NCI-H446 (cell line): ENCODE measurements around the gene PDCD5.
"Not testable (repeated sequence)": the region's sequence is repeated elsewhere in the genome, so short reads cannot be mapped to it uniquely, and the experiment has no call there.

ENCODE experiments used
- DNase-seq, 2 experiments: peaks; one replicate each; lab custom pipeline; 2025; lab: John Stamatoyannopoulos, UW

The PDCD5 gene

DNA sequence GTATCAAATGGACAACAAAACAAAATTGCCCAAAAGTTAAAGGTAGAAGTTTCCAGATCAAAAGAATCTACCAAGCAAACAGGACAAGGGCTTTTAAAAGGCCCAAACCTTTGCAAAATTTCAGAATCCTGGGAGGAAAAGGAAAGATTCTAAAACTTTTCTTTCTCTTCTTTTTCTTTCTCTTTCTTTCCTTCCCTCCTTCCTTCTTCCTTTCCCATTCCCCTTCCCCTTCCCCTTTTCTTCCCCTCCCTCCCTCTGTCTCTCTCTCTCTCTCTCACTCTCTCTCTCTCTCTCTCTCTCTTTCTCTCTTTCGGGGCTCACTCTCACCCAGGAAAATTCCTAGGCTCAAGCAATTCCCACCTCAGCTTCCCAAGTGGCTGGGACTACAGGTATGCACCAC is 4.2 kb upstream of the PDCD5 start:
- DNase-seq = no peak

GRCh38 chr19:32580353-32580900 is 563 bp upstream of the PDCD5 start:
- peak in 1 of 2 experiments; percentile 38 for DNase-seq

DNA sequence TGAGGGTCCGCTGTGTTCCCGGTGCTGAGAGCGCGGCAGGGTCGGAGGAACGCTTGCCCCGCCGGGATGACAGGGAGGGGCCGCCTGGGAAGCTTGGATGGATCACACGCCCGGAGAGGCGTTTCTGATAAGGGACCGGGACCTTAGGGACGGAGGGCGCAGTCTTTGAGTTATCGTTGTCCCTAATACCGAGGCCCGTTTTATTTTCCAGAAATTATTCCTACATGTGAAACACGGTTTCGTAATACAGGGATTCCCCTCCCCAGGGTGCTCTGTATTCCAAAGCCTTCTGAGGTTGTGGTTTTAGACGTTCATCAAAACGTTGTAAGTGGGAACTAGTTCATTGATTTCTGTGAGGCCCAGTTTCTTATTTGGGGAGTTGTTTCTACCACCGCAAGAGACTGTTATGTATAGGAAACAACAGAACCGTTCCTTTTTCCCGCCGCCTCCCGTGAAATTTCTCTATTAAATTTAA is 752 bp downstream of the PDCD5 start:
- peak in 1 of 2 experiments; percentile 29 for DNase-seq

- not testable (repeated sequence) for DNase-seq
Measured at GRCh38 chr19:32587747-32588504, 6.9 kb downstream of the PDCD5 start.

DNA sequence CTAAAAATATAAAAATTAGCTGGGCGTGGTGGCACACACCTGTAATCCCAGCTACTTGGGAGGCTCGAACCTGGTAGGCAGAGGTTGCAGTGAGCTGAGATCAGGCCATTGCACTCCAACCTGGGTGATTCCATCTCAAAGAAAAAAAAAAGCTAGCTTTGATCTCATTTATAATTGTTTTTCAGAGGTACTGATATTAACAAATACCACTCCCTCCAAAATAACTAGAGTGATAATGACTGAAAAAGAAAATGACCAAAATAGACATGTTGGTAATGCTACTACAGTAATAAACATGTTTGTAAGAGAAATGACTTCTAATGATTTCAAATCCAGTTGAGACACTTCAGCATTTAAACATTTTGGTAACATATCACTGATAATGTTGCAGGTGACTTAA is 13.0 kb downstream of the PDCD5 start:
- no peak for DNase-seq

DNA sequence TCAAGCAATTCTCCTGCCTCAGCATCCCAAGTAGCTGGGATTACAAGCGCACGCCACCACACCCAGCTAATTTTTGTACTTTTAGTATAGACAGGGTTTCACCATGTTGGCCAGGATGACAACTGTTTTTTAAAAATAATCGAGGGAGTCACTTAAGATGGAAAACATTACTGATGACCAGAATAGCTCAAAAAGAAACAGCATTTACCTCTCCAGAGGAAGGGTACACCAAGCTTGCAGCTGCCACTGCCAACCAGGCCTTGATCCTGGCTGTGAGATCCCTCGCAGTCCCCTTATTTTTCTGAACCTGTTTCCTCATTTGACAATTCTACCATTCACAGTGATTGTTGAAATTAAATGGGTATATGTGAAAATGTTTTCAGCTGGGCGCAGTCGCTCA is 14.5 kb downstream of the PDCD5 start:
- no peak for DNase-seq

DNA sequence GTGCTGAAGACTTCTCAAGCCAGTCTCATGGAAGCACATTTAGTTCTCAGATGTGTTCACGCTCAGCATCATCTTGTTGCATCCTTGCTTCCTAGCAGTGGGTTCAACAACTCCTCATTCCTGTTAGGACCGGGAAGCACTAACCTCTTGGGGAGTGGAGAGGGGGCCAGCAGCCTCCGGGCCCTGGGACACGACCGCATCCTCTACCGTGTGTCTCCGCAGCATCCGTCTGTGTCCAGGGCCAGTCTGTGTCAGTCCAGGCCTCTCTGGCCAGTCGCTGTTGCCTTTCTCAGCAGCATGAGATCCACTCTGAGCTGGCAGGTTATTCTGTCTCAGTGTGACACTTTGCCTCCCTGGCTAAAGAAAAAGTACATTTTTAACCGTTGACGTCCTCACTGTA is 17.0 kb downstream of the PDCD5 start:
- DNase-seq = no peak

DNA sequence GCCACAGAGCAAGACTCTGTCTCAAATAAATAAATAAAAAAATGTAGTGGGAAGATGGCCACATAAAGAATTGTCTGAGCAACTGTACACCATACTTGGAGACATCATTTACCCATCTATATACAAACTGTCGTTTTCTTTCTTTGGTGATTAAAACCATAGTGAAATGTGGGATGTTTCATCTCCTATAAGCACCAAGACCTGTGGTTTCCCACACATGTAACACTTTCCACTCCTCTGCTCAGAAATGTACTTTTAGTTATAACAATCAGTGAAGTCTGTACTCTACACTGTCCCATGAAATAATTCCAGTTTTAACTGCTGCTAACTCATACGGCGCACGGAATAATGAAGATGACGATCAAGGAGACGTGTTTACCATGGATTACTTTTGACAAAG is 18.3 kb downstream of the PDCD5 start:
- no peak for DNase-seq

- peak; percentile 18 to 73 for DNase-seq
Measured at GRCh38 chr19:32599736-32600157, 18.8 kb downstream of the PDCD5 start.

DNA sequence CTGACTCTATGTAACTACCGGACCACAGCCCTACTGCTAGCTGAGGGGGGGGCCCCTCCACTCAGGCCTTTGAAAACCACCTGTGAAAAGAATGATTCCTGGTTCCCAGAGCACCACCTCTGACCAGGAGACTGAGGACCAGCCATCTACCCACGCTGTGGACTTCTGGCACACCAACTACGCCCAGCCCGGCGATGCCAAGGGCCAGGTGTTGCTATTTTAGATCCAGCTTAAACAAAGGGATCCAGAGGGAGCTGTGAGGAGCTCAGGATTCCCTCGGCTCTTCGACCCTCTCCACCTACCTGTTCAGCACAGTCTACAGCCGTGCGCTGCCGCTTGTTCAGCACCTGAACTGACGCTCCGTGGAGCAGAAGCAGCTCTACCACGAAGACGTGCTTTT is 23.0 kb downstream of the PDCD5 start:
- no peak for DNase-seq

DNA sequence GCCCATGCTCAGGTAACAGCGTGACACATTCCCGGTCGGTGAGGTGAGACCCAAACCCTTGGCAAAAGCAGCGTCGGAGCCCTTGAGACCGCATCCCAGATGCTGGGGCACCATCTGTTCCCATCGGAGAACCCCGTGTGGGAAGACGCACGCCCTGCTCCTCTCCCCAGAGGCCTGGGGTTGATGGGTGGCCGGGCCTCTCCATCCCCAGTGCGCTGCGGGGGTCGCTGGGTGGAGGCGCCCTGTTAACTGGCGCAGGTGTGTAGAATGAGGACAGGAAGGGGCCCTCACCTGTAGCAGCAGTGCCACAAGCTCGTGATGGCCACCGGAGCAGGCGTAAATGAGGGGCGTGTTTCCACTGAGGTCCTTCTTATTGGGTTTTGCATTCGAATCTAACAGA is 24.6 kb downstream of the PDCD5 start:
- DNase-seq = no peak

DNA sequence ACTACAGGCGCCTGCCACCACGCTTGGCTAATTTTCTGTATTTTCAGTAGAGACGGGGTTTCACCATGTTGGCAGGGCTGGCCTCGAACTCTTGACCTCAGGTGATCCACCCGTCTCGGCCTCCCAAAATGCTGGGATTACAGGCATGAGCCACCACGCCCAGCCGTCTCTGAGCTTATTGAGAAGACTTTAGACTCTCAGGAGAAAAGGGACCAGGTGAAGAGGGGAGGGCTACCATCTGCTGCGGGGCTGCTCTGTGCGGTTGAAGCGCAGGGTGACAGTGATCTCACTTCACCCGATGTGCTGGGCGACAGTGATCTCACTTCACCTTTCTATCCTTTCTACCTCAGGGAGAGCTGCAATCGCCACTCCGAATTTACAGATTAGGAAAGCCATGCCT is 25.3 kb downstream of the PDCD5 start:
- no peak for DNase-seq

GRCh38 chr19:32607479-32607878 is 26.5 kb downstream of the PDCD5 start:
- no peak for DNase-seq

GRCh38 chr19:32611161-32611560 is 30.2 kb downstream of the PDCD5 start:
- no peak for DNase-seq

GRCh38 chr19:32613008-32613407 is 32.0 kb downstream of the PDCD5 start:
- DNase-seq = no peak

DNA sequence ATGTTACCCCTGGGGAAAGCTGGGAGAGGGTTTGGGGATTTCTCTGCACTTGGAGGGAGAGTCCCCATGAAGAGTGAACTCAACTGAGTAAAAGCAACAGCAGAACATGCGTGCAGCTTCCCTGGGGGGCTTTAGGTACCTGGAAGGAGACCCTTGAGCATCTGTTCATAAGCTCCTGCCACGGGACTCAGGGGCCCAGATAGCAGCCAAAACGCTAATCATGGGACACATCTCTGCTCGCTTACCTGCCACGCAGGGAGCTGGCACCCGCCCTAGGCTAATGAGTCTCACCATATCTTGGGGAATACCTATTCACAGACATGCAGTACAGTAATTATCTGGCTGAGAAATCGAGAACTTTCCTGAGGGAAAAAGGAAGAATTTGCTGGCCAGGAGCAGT is 33.9 kb downstream of the PDCD5 start:
- no peak for DNase-seq

- DNase-seq = no peak
Measured at GRCh38 chr19:32615569-32615968, 34.6 kb downstream of the PDCD5 start.

GRCh38 chr19:32619051-32619685 is 38.2 kb downstream of the PDCD5 start:
- DNase-seq = no peak

DNA sequence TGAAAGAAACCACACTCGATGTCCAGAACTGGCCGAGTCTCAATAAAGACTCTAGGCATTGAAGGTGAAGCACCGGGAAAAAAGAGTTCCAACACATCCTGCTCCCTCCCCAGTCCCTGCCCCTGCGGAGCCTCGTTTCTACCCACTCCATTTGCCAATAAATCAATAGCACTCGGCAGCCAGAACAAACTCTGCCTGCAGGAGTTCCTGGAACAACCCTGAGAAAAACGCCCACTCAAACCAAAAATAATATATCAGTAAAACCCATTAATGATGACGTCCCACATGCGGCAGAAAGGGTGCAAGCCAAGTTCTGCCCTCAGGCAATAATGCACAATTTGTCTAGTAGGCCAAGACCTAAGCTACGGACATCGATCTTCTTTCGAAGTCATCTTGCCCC is 41.0 kb downstream of the PDCD5 start:
- no peak for DNase-seq

GRCh38 chr19:32624410-32624809 is 43.4 kb downstream of the PDCD5 start:
- no peak for DNase-seq

DNA sequence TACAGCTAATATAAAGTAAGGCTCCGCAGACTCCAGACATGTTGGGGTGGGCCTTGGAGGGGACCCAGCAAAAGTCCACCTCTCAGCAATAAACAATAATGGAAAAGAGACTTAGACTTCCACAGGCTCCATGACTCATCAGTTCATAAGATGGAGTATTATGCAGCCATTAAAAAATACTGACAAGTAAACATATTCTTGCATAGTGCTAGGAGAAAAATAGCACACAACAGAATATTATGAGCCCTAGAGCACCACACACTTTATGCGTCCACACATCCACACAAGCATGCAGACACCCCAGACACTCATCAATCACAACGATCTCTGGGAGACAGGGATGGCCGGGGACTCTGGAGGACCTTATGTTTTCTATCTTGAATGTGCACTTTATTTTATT is 46.0 kb downstream of the PDCD5 start:
- DNase-seq = no peak

- no peak for DNase-seq
Measured at GRCh38 chr19:32627714-32628270, 46.8 kb downstream of the PDCD5 start.

DNA sequence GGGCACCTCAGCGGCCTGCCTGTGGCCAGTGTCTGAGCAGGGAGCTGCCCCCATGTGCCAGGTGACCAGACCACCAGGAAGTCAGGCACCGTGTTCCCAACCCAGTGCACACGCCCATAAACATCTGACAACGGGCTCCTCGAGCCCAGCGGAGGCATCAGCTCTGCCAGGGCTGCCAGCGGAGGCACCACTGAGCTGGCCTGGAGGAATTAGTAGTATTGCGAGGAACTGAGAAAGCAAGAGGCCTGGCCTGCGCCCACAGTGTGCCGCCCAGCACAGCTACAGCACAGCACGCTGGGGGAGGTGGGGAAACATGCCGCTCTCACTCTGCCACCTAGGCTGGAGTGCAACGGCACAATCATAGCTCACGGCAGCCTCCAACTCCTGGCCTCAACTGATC is 49.3 kb downstream of the PDCD5 start:
- no peak for DNase-seq
